HUDEP-2 (cell line): ENCODE results near the gene NAA38.
A peak's percentile ranks its signal among the peaks of the same experiment; 100 is the strongest.
"Not testable (repeated sequence)": the region's sequence is repeated elsewhere in the genome, so short reads cannot be mapped to it uniquely, and the experiment has no call there.

Experiments used
- DNase-seq, 76 experiments: peaks; one replicate each; lab custom pipeline; 2025; ENCODE audit not compliant: unreplicated experiment in 76 of 76; lab: John Stamatoyannopoulos, UW

Gene NAA38

DNA sequence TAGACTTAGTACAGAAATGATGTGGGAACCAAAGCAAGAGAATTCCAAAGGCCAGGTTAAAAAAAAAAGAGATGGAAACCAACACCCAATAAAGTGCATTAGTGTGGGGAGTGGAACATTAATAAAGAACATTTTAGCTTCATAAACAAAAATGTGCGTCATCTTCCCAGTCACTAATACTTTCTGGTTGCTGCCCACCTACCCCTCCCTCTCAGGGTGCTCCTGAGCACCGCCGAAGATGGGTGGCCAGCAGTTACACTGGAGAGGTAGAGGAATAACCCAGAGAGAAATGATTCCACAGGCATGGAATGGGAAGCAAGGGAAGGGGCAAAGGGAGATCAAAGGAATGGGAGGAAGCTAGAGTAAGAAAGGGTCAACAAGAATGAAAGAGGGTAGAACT lies 25.3 kb upstream of the NAA38 start:
- DNase-seq, result no peak

DNA sequence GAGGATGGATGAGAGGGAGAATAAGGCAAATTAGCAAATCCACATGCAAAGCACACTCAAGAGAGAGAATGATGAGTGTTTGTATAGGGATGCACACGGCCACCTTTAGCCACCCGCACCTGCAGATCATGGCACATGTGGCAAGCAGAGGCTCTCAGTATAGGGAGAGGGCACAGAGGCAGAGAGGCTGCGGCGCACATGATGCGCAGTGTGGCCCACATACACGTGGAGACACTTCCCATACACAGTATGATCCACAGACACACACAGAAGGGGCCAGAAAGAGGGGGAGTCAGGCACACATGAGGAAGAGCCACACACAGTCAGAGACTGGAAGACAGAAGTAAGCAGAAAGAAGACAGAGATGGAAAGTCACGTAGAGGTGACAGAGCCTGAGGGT lies 24.7 kb upstream of the NAA38 start:
- no peak for DNase-seq

DNA sequence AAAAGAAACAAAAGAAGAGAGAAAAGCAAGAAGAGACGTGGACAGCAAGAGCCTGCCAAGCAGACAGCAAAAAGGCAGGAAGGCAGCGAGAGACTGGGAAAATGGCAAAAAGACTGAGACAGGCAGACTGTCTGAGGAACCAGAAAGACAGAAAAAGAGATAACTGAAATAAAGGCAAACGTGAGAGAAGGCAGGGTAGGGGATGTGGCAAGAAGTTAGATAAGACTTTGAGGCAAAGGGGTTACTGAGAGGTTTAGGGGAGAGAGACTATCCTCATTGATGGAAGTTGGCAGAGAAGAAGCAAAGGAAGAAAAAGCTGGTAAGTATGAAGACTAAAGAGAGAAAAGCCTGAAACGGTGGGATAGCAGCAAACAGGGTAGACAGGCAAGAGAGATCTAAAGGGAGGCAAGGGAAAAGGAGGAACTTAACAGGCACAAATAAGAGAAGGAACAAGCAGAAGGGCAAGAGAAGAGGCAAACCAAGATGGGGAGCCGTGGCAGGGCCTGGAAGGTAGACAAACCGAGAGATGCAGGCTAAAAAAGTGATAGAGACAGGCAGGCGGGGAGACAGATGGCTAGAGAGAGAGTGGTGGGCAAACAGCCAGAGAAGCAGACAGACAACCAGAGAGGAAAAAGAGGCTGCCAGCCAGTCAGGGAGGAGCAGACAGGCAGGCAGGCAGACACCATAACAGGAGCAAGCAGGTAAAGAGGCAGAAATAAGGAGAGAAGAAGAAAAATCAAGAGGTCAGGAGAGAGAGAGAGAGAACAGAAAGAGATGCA lies 24.1 kb upstream of the NAA38 start:
- peak in 44 of 76 experiments; percentile 4 to 59 (median 32) for DNase-seq

DNA sequence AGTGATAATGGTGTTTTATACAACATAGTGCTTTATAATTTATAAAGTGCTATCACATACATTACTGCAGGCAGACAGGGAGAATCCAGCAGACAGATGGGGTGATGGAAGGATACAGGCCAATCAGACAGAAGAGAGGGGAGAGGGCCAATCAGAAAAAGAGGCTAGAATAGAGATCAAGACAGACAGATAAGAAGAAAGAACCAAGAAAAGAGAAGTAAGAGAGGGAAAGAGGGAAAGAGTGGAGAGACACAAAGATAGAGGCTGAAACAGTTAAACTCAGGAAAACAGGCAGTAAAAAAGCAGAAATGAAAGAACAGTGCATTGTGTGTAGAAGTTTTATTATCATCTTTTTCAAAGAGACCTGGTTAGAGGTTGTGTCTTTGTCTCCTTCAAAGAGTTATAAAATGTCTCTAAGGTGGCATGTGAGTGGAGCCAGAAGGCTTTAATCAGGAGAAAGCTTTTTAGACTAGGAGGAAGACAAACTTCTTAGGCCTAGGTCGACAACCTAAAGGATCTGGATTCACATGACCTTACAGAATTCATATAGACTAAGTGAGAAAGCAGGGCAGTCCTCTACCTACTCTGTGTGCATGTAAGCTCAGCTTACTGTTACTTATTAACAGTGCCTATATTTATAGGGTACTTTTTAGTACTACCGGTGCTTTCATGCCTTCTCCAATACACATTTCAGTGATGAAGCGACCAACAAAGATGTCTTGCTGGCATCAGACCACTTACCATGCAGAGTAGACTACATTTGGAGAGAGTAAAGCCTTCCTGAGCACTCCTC lies 22.9 kb upstream of the NAA38 start:
- DNase-seq, result no peak

DNA sequence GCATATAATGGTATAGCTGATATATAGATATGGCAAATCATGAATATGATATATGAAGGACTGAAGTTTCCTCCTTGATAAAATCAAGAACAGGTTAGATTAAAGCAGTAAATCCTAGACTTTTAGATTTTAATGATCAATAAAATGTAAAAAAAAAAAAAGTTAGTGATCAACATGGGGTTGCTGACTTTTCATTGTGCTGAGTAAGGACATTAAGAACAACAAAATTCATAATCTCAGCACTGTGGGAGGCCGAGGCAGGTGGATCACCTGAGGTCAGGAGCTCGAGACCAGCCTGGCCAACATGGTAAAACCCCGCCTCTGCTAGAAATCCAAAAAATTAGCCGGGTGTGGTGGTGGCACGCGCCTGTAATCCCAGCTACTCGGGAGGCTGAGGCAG lies 20.9 kb upstream of the NAA38 start:
- no peak for DNase-seq

DNA sequence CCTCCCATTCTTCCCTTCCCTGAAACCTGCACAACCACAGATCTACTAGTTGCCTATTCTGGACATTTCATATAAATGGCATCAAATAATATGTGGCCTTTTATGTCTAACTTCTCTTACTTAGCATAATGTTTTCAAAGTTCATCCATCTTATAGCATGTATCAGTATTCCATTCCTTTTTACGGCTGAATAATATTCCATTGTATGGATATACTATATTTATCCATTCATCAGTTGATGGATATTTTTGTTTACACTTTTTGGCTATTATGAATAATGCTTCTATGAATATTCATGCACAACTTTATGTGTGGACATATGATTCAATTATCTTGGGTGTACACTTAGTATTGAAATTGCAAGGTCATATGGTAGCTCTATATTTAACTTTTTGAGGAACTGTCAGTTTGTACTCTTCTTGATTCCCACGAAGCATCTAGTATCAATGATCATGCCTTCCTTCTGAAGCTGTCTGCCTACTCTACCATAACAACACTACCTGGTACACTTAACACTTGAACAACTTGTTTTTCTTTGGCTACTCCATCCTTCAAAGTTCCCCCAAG lies 18.5 kb upstream of the NAA38 start:
- no peak for DNase-seq

DNA sequence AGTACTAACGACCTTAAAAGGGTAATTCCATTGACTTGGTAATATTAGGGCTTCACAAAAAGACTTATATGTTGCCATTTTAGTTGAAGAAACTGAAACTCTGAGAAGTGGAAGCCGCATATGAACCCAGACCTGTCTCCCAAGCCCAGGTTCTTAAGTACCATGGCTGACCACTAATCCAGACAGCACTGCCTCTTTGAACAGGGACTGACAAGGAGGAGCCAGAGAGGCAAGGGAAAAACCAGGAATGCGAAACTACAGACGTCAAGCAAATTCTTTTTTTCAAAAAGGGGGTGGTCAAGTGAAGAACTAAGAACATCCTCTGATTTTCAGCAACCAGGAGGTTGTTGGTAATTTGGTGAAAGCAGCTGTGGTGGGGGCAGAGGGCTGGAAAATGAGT lies 15.7 kb upstream of the NAA38 start:
- DNase-seq, result no peak

DNA sequence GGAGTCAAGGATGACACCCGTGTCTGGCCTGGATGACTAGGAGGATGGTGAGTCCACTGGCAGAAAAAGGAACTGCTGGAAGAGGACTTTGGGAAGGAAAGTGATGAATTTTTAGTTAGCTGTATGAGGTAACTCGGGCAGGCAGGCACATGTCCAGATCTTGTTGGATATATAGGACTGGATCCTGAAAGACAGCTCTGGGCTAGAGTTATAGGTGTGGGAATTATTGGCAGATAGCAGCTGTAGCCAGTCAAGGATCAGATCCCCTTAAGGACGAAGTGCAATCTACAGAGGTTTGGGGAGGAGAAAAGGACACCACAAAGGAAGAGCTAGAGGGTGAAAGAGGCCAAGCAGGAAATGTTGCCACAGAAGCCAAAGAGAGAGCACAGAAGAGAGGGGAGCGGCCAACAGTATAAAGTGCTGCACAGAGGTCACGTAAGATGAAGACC lies 10.5 kb upstream of the NAA38 start:
- no peak for DNase-seq

DNA sequence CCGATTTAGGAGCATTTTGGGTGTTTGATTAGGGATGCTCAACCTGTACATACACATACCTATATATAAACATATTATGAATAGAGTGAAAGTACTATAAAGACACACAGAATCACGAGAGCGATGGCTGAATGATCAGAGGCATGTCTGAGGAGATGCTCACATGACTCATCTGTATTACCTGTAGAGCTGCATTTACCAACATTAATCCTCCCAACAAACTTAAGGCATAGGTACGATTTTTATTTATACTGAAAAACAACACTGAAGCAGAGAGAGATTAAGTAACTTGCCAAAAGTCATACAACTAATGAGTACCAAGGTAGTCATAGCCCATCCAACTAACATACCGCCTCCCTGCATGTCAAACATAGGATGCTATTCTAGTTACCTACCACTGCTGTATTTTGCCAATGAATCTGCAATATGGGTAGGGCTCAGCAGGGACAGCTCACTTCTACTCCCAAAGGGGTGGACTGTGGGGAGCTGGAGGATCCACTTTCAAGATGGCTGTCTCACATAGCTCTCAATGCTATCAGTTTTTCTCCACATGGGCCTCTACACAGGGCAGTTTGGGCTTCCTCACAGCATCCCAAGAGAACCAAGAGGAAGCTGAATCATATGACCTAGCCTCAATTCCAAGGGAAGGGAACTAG lies 7.8 kb upstream of the NAA38 start:
- no peak for DNase-seq

DNA sequence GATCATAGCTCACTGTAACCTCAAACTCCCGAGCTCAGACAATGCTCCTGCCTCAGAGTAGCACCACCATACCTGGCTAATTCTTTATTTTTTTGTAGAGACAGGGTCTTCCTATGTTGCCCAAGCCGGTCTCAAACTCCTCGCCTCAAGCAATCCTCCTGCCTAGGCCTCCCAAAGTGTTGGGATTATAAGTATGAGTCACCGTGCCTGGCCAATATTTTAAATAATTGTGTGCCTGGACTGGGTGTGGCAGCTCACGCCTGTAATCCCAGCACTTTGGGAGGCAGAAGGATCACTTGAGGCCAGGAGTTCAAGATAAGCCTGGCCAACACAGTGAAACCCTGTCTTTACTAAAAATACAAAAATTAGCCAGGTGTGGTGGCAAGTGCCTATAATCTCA lies 7.0 kb upstream of the NAA38 start:
- DNase-seq, result not testable (repeated sequence)

DNA sequence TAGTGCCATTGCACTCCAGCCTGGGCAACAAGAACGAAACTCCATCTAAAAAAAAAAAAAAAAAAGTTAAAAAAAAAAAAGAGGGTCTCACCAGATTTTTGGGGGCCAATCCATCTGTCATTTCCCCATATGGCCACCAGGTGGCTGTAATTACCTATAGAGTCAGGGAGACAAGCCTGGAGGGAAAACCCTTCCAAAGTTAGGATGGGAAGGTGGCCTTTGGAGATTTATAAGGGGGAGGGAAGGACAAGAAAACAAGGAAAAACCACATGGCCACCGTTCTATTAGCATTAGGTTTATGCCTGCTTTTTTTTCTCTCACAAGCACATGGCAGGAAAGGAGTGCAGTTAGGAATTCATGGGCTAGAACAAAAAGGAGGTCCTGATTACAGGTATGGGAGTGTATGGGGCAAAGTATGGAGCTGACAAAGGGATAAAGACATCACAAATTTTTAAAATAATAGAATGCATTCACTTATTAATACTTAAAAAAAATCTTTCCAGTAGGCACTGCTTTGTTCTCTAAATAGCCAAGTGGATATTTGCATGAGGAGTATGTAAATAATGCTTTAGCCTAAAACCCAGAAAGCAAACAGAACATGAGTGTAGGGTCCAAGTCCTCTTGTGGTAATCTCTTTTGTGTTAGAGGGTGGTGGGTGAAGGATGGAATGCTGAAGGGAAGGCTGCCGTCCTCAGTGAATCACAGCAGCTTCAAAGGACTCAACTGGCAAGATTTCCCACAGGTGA lies 5.5 kb upstream of the NAA38 start:
- DNase-seq, result peak in 16 of 76 experiments; percentile 3 to 46 (median 16)

DNA sequence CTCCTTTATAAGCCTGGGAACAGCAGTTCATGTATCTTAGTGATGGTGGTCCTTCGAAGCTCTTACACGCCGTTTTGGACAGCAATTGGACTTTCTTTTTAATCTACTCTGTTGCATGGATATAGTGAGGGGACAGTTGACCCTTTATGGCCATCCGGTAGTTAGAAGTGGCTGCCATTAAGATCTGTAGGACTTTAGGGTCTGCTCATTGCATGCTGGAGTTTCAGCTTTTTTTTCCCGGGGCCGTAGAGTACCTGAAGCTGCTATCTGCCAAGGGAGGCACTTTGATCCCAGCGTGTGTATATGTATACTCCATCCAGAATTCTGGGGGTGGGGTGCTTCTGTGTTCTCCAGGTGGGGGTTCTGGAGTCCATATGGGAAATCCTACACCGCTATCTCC lies 1.7 kb upstream of the NAA38 start:
- DNase-seq, result no peak

DNA sequence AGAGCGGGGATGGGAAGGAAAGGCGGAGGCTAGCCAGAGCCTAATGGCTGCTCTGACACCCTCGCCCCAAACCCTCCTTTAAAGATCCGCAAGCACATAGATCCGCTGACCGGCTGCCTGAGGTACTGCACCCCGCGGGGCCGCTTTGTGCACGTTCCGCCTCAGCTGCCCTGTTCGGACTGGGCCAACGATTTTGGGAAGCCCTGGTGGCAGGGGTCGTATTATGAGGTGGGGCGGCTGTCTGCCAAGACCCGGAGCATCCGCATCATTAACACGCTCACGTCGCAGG lies 1.1 kb upstream of the NAA38 start:
- no peak for DNase-seq

DNA sequence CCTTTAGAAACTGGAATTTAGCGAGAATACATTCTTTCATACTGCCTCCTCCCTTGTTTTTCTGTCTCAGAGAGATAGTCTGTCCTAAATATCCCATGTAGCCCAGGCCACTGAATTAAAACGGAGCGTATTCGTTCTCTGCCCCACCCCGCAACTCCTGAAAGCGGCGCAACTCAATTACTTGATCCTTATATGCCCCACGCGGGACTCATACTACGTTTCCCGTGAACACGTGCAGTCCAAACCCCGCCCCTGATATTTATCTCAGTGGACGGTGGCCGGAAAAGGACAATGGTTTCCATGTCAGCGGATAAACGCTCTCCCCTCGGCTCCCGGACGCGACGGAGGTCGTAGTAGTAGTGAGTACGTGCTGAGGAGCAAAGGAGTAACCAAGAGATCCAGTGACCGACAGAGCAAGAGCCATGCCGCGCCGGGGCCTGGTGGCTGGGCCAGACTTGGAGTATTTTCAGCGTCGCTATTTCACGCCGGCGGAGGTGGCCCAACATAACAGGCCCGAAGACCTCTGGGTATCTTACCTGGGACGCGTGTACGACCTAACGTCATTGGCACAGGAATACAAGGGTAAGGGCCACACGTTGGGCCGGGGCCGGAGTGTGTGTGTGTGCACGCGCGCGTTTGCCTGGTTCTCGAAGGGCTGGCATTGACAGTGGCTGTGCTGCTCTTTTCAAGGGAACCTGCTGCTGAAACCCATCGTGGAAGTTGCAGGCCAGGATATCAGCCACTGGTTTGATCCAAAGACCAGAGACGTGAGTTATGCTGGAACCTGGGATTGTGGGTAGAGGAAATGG lies 558 bp upstream of the NAA38 start, which contains the start of gene CYB5D1:
CYB5D1 (plus strand) TSS at position 291 of the 809 bp plus-strand sequence; CDS start at position 423, 132 bp downstream.
- DNase-seq, result peak in 68 of 76 experiments; percentile 56 to 94 (median 86)

DNA sequence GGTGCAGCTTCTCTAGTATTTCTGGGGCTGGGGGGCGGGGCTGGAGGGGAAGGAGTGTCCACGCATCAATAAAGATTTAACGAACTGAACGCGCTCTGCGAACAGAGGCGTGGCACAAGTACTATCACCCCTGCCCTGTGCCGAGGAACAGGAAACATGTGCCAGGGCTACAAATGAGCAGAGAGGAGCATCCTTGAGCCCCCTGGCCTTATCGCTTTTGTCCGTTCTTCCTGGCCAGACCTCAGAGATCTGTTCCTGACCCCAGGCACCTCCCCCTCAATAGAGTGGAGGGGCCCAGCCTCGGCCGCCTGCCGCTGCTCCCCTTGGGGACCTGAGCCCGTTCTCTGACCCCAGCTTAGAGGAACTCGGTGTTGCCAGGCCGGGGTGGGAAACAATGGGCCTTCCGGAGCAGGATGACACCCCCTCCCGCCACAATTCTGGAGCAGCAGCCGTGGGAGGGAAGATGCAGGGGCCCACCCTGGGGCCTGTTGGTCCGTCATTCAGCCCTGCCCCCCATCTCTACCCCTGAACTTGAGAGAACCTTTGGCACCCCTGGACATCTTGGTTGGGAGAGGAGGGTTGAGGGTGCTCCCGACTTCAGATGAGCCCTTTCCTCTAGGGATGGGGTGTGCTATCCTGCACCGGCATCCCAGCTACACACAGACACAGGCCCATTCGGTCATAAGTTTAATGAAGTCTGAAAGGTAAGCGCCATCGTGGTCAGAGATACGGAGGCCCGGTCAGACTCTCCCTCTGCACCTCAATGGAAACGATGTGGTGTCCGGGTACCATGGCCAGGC lies 1.1 kb downstream of the NAA38 start:
- DNase-seq, result peak in 51 of 76 experiments; percentile 5 to 63 (median 45)

DNA sequence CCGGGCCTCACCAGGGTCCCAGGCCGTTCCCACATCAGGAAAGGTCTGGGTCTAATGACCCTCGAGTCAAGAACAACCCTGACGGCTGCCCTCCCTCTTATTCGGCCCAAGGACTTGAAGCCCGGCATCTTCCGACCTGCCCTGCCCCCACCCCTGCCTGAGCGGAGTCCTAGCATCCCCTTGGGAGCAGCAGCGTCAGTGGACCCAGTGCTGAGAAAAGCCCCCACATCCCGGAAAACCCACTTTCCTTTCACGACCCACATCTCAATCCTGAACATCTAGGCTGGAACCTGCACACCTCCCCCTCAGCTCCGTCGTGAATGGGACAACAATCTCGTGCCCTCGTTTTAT lies 1.7 kb downstream of the NAA38 start:
- no peak for DNase-seq

DNA sequence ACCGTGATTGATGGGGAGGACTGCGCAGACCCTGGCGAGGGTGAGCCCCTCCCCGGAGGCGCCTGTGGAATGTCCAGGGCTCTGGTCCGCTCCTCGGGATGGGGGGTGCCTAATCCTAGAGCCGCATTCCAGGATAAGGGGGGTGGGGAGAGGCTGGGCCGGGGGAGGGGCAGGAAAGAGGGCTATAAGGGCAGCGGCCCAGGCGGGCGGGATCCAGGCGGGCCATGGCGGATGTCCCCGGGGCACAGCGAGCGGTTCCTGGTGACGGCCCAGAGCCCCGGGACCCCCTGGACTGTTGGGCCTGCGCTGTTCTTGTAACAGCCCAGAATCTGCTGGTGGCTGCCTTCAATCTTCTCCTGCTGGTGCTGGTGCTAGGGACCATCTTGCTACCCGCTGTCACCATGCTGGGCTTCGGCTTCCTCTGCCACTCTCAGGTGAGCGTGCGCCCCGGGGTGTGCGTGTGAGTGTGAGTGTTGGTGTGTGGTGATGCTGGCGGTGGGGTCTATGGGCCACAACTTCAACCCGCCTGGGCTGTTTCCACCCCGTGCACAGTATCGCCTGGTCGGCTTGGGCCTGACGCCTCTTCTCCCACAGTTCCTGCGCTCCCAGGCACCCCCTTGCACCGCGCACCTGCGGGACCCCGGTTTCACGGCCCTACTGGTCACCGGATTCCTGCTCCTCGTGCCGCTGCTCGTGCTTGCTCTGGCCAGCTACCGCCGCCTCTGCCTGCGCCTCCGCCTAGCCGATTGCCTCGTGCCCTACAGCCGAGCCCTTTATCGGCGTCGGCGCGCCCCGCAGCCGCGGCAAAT lies 2.3 kb downstream of the NAA38 start, which contains the start of gene TMEM88:
TMEM88 (plus strand) TSS at position 216 of the 809 bp plus-strand sequence; CDS start at position 225, 9 bp downstream.
- no peak for DNase-seq
